HepG2 (cell line): ENCODE measurements around the gene MADCAM1. TPM values are rescaled to one million over a fixed set of nuclear protein-coding genes. Genes with fewer than 3 reads are reported as not detected.

Experiments used
- ADNP ChIP-seq: sonication (generic); formaldehyde crosslinking; IDR thresholded peaks from 2 replicates; pipeline ENCODE4 v1.4.0; 2020; ENCODE audit warnings: missing genetic modification reagents
- AHR ChIP-seq: IDR thresholded peaks from 2 replicates; pipeline ENCODE4 v1.6.1; 2018; ENCODE audit warnings: missing genetic modification reagents, missing compliant biosample characterization
- CBX5 ChIP-seq: sonication (generic); formaldehyde crosslinking; IDR thresholded peaks from 2 replicates; pipeline ENCODE4 v1.4.0; 2020; ENCODE audit warnings: missing genetic modification reagents, borderline replicate concordance
- DPF2 ChIP-seq: sonication (generic); formaldehyde crosslinking; IDR thresholded peaks from 2 replicates; pipeline ENCODE4 v1.4.0; 2020; ENCODE audit warnings: mild to moderate bottlenecking, low read depth, missing genetic modification reagents, borderline replicate concordance
- IKZF1 ChIP-seq: fragments of 450-650 bp; IDR thresholded peaks from 2 replicates; pipeline ENCODE4 v1.7.1; 2016
- MAX ChIP-seq: IDR thresholded peaks from 2 replicates; pipeline ENCODE4 v1.6.1; 2012; ENCODE audit warnings: inconsistent platforms
- MTF2 ChIP-seq: sonication (generic); formaldehyde crosslinking; IDR thresholded peaks from 2 replicates; pipeline ENCODE4 v1.5.0; 2020; ENCODE audit warnings: missing genetic modification reagents, borderline replicate concordance
- NCOA2 ChIP-seq: sonication (generic); formaldehyde crosslinking; IDR thresholded peaks from 2 replicates; pipeline ENCODE4 v1.8.0; 2022; ENCODE audit warnings: inconsistent platforms
- NFKBIZ ChIP-seq: IDR thresholded peaks from 2 replicates; pipeline ENCODE4 v1.6.1; 2018; ENCODE audit warnings: missing genetic modification reagents, missing compliant biosample characterization
- NPAS2 ChIP-seq: sonication (generic); formaldehyde crosslinking; IDR thresholded peaks from 2 replicates; pipeline ENCODE4 v1.8.0; 2022; ENCODE audit warnings: mild to moderate bottlenecking, missing genetic modification reagents, borderline replicate concordance
- TRIM24 ChIP-seq: sonication (generic); formaldehyde crosslinking; IDR thresholded peaks from 2 replicates; pipeline ENCODE4 v1.8.0; 2022; ENCODE audit warnings: mild to moderate bottlenecking, missing genetic modification reagents
- ZNF407 ChIP-seq: sonication (generic); formaldehyde crosslinking; IDR thresholded peaks from one replicate; pipeline ENCODE4 v1.5.1; 2020; ENCODE audit warnings: mild to moderate bottlenecking, missing genetic modification reagents; ENCODE audit errors: not compliant biosample characterization
- ZNF512B ChIP-seq: sonication (generic); formaldehyde crosslinking; IDR thresholded peaks from 2 replicates; pipeline ENCODE4 v1.5.1; 2020; ENCODE audit warnings: missing genetic modification reagents, mild to moderate bottlenecking, borderline replicate concordance
- ZNF775 ChIP-seq: sonication (generic); formaldehyde crosslinking; IDR thresholded peaks from 2 replicates; pipeline ENCODE4 v1.4.0; 2020; ENCODE audit warnings: missing genetic modification reagents, mild to moderate bottlenecking, moderate library complexity, borderline replicate concordance
- ZUFSP ChIP-seq: sonication (generic); formaldehyde crosslinking; IDR thresholded peaks from 2 replicates; pipeline ENCODE4 v1.9.0; 2021; ENCODE audit warnings: missing genetic modification reagents, mild to moderate bottlenecking, borderline replicate concordance
- polyA plus RNA-seq, 8 experiments: library from polyadenylated mRNA; depleted of rRNA in 3 of 8; stranded (reverse) in 7 of 8; unstranded in 1 of 8; fragments of >200 nt; fragmentation: Illumina TruSeq in 4 of 8; extraction: Trizol in 4 of 8; gene quantifications; 2 replicates each; pipeline versions ENCODE4 v1.2.1 to v1.2.3, GENCODE V29; 2011 to 2016; ENCODE audit warnings: low read depth in 4 of 8, missing spikeins in 1 of 8, mixed read lengths in 1 of 8; ENCODE audit not compliant: insufficient read depth in 1 of 8
- total RNA-seq, 5 experiments: library from RNA; depleted of rRNA; stranded (reverse); fragments of >200 nt; fragmentation: Illumina TruSeq; extraction: Trizol; gene quantifications; 2 replicates each; pipeline ENCODE4 v1.2.3, GENCODE V29; 2016; ENCODE audit warnings: low read depth in 1 of 5

MADCAM1 gene
- total and polyA plus RNA-seq, 2 of the 13 experiments (the other 11 are each of a cell fraction or from before 2014, with no cell fraction given): 0.29 to 0.33 TPM

- no peak for TF ChIP-seq CBX5 (CRISPR knock-in tag)
- no peak for TF ChIP-seq ZNF407 (CRISPR knock-in tag)
- no peak for TF ChIP-seq ZNF775 (CRISPR knock-in tag)
- no peak for TF ChIP-seq IKZF1
- TF ChIP-seq MAX: peak; percentile 46; the same call in 1 of the 2 replicates
- TF ChIP-seq ZUFSP (CRISPR knock-in tag): no peak
- no peak for TF ChIP-seq ADNP (CRISPR knock-in tag)
- 0 out of 2 replicates have a peak, but pooled peaks have one; percentile 10 for TF ChIP-seq NCOA2 (CRISPR knock-in tag)
- no peak for TF ChIP-seq NPAS2 (CRISPR knock-in tag)
- no peak for TF ChIP-seq DPF2 (CRISPR knock-in tag)
- TF ChIP-seq TRIM24 (CRISPR knock-in tag): no peak
- no peak for TF ChIP-seq ZNF512B
- peak; percentile 20; the same call in 1 of the 2 replicates for TF ChIP-seq AHR (CRISPR knock-in tag)
- no peak for TF ChIP-seq MTF2 (CRISPR knock-in tag)
- no peak; the same call in 1 of the 2 replicates for TF ChIP-seq NFKBIZ (CRISPR knock-in tag)
Observed at GRCh38 chr19:485583-486236, 10.6 kb upstream of the MADCAM1 start (continued).
